Rectal smooth muscle tissue (tissue), 1 donor: ENCODE measurements around the gene FLOT2.
"Not testable (repeated sequence)": the region's sequence is repeated elsewhere in the genome, so short reads cannot be mapped to it uniquely, and the experiment has no call there.

Experiments
- H3K27ac ChIP-seq: one replicate; pipeline ENCODE4 v1.7.0; 2013; ENCODE audit warnings: low read depth, low read length, inconsistent platforms
- H3K27me3 ChIP-seq: one replicate; pipeline ENCODE4 v1.7.0; 2013; ENCODE audit warnings: low read length; ENCODE audit not compliant: control insufficient read depth, insufficient read depth
- H3K36me3 ChIP-seq: one replicate; pipeline ENCODE4 v1.7.0; 2013; ENCODE audit warnings: low read length; ENCODE audit not compliant: control insufficient read depth, insufficient read depth
- H3K4me1 ChIP-seq: one replicate; pipeline ENCODE4 v1.7.0; 2013; ENCODE audit warnings: low read length; ENCODE audit not compliant: control insufficient read depth, insufficient read depth
- H3K4me3 ChIP-seq: one replicate; pipeline ENCODE4 v1.7.0; 2013; ENCODE audit warnings: low read length
- H3K9ac ChIP-seq: one replicate; pipeline ENCODE4 v1.7.0; 2013; ENCODE audit warnings: low read length

The FLOT2 gene

GRCh38 chr17:28899212-28899815 is 1.8 kb upstream of the FLOT2 start:
- H3K27ac ChIP-seq: no peak overlapping the region
- no peaks in the 10 kb centered on the region for H3K27me3 ChIP-seq
- no peak overlapping the region for H3K9ac ChIP-seq
- H3K36me3 ChIP-seq: no peaks in the 10 kb centered on the region
- peaks cover 7% of the 10 kb centered on the region for H3K4me1 ChIP-seq
- H3K4me3 ChIP-seq: no peak overlapping the region

GRCh38 chr17:28898527-28898955 is 1.0 kb upstream of the FLOT2 start:
- Histone ChIP-seq H3K9ac (no peak overlapping the region), H3K27ac (peak overlapping the region; percentile 89), H3K36me3 (no peaks in the 10 kb centered on the region), H3K4me3 (no peak overlapping the region), H3K27me3 (no peaks in the 10 kb centered on the region), H3K4me1 (peaks cover 7% of the 10 kb centered on the region)

GRCh38 chr17:28897769-28898526 is 415 bp upstream of the FLOT2 start:
- Histone ChIP-seq H3K4me1 (peaks cover 7% of the 10 kb centered on the region), H3K27ac (peak overlapping the region; percentile 89), H3K4me3 (peak overlapping the region; percentile 84), H3K9ac (peak overlapping the region; percentile 85), H3K36me3 (no peaks in the 10 kb centered on the region), H3K27me3 (no peaks in the 10 kb centered on the region)

GRCh38 chr17:28896491-28896883 is 1.0 kb downstream of the FLOT2 start:
- Histone ChIP-seq H3K27me3 (no peaks in the 10 kb centered on the region), H3K9ac (no peak overlapping the region), H3K27ac (peak overlapping the region; percentile 89), H3K4me1 (peaks cover 7% of the 10 kb centered on the region), H3K36me3 (no peaks in the 10 kb centered on the region), H3K4me3 (peak overlapping the region; percentile 84)

- peaks cover 7% of the 10 kb centered on the region for H3K4me1 ChIP-seq
- H3K36me3 ChIP-seq: no peaks in the 10 kb centered on the region
- no peaks in the 10 kb centered on the region for H3K27me3 ChIP-seq
- H3K9ac ChIP-seq: no peak overlapping the region
- H3K4me3 ChIP-seq: peak overlapping the region; percentile 84
- H3K27ac ChIP-seq: peak overlapping the region; percentile 89
These were observed 1.6 kb downstream of the FLOT2 start for GRCh38 chr17:28895794-28896447.

- not testable (repeated sequence) for H3K27ac ChIP-seq, H3K4me1 ChIP-seq, H3K27me3 ChIP-seq, H3K9ac ChIP-seq, H3K4me3 ChIP-seq, H3K36me3 ChIP-seq
These were observed 4.0 kb downstream of the FLOT2 start for GRCh38 chr17:28893248-28894183.

- H3K4me1 ChIP-seq: no peaks in the 10 kb centered on the region
These were observed 5.5 kb downstream of the FLOT2 start for GRCh38 chr17:28892024-28892423.

GRCh38 chr17:28891201-28891600 is 6.3 kb downstream of the FLOT2 start:
- Histone ChIP-seq H3K27me3 (no peaks in the 10 kb centered on the region), H3K9ac (no peak overlapping the region), H3K4me1 (no peaks in the 10 kb centered on the region), H3K4me3 (no peak overlapping the region), H3K27ac (no peak overlapping the region), H3K36me3 (peaks cover 5% of the 10 kb centered on the region)

More at GRCh38 chr17:28892024-28892423, 5.5 kb downstream of the FLOT2 start:
- H3K27me3 ChIP-seq: no peaks in the 10 kb centered on the region
- H3K36me3 ChIP-seq: peaks cover 5% of the 10 kb centered on the region
- no peak overlapping the region for H3K4me3 ChIP-seq
- H3K27ac ChIP-seq: no peak overlapping the region
- no peak overlapping the region for H3K9ac ChIP-seq

- H3K4me1 ChIP-seq: no peaks in the 10 kb centered on the region
- no peak overlapping the region for H3K4me3 ChIP-seq
- H3K36me3 ChIP-seq: peaks cover 7% of the 10 kb centered on the region
- no peak overlapping the region for H3K27ac ChIP-seq
- H3K9ac ChIP-seq: no peak overlapping the region
- no peaks in the 10 kb centered on the region for H3K27me3 ChIP-seq
These were observed 7.5 kb downstream of the FLOT2 start for GRCh38 chr17:28889996-28890395.

GRCh38 chr17:28888832-28889231 is 8.7 kb downstream of the FLOT2 start:
- no peaks in the 10 kb centered on the region for H3K4me1 ChIP-seq
- peaks cover 17% of the 10 kb centered on the region for H3K36me3 ChIP-seq

GRCh38 chr17:28887871-28888471 is 9.6 kb downstream of the FLOT2 start:
- H3K4me1 ChIP-seq: no peaks in the 10 kb centered on the region
- no peak overlapping the region for H3K4me3 ChIP-seq
- H3K27ac ChIP-seq: no peak overlapping the region
- no peak overlapping the region for H3K9ac ChIP-seq
- H3K36me3 ChIP-seq: peaks cover 18% of the 10 kb centered on the region
- no peaks in the 10 kb centered on the region for H3K27me3 ChIP-seq

More at GRCh38 chr17:28888832-28889231, 8.7 kb downstream of the FLOT2 start:
- H3K27ac ChIP-seq: no peak overlapping the region
- H3K4me3 ChIP-seq: no peak overlapping the region
- H3K9ac ChIP-seq: no peak overlapping the region
- H3K27me3 ChIP-seq: no peaks in the 10 kb centered on the region
